HCT116 (cell line): Measurements from ENCODE around the gene HAAO. TPM values are rescaled to one million over a fixed set of nuclear protein-coding genes. Genes with fewer than 3 reads are reported as not detected.

ENCODE experiments used
- ATAC-seq: fragments of 200-7000 bp; cut with Tn5 transposase; 2 replicates; pipeline ENCODE4 v1.9.1; 2020; ENCODE audit warnings: mild to moderate bottlenecking, moderate library complexity
- BruUV-seq: library from RNA; stranded (reverse); fragments of 400-500 nt; replicated peaks from 2 replicates; lab custom pipeline; 2021; lab: Mats Ljungman, UMichigan
- CTCF ChIA-PET: fragments of 300-600 bp; sonication (Branson Sonifier 250); formaldehyde crosslinking; loops from one replicate; lab custom pipeline; 2021; ENCODE audit warnings: antibody characterized with exemption; lab: Charles Lee
- POLR2A ChIA-PET: fragments of 300-600, 350-600 bp; sonication (Branson Sonifier 250); formaldehyde crosslinking; loops from one replicate; lab custom pipeline; 2021; ENCODE audit warnings: antibody characterized with exemption; lab: Charles Lee
- RAD21 ChIA-PET, 2 experiments: fragments of 300-600 bp; sonication (Branson Sonifier 250); formaldehyde crosslinking; loops; one replicate each; lab custom pipeline; 2023; ENCODE audit warnings: low total read pairs in 2 of 2; ENCODE audit not compliant: uncharacterized antibody in 2 of 2, unreplicated experiment in 2 of 2, low non-redundant PET in 1 of 2; lab: Charles Lee
- DNase-seq: peaks from one replicate; pipeline ENCODE4 v3.0.0-alpha.2; 2010; ENCODE audit warnings: low read depth, low spot score
- H2AFZ ChIP-seq: fragments of 200-600 bp; shearing (Covaris generic), sonication (generic); 2 replicates; pipeline ENCODE4 v1.6.1; 2017; ENCODE audit warnings: low read depth, mixed run types, mixed read lengths, antibody characterized with exemption, low read length; ENCODE audit not compliant: poor library complexity, severe bottlenecking
- H3K27ac ChIP-seq: 2 replicates; pipeline ENCODE4 v1.5.1; 2012; ENCODE audit warnings: low read depth, low read length
- H3K27me3 ChIP-seq: fragments of 200-600 bp; sonication (generic); 2 replicates; pipeline ENCODE4 v1.6.1; 2016; ENCODE audit warnings: mixed run types, low read length, mixed read lengths; ENCODE audit not compliant: insufficient read depth
- H3K36me3 ChIP-seq, 2 experiments: fragments of 200-500 bp in 1 of 2; fragments of 200-600 bp in 1 of 2; sonication (Bioruptor generic) in 1 of 2; sonication (generic) in 1 of 2; 2 replicates each; pipeline versions ENCODE4 v1.5.1 to v1.6.1; 2014 to 2016; ENCODE audit warnings: low read length in 2 of 2, inconsistent platforms in 1 of 2, mixed read lengths in 1 of 2, mixed run types in 1 of 2; ENCODE audit not compliant: insufficient read depth in 2 of 2, control insufficient read depth in 1 of 2
- H3K4me1 ChIP-seq, 2 experiments: fragments of 200-600 bp in 1 of 2; sonication (generic) in 1 of 2; 2 replicates each; pipeline versions ENCODE4 v1.5.1 to v1.6.1; 2012 to 2017; ENCODE audit warnings: low read length in 2 of 2, inconsistent platforms in 1 of 2, mild to moderate bottlenecking in 1 of 2, mixed read lengths in 1 of 2, mixed run types in 1 of 2, moderate library complexity in 1 of 2; ENCODE audit not compliant: insufficient read depth in 2 of 2, control insufficient read depth in 1 of 2
- H3K4me2 ChIP-seq: fragments of 200-600 bp; sonication (generic); 2 replicates; pipeline ENCODE4 v1.6.1; 2017; ENCODE audit warnings: mixed run types, low read length, mixed read lengths
- H3K4me3 ChIP-seq, 2 experiments: fragments of 200-600 bp in 1 of 2; sonication (generic) in 1 of 2; replicated peaks in 1 of 2; 2 replicates each; pipeline ENCODE4 v1.5.1; 2011 to 2016; ENCODE audit warnings: low read length in 2 of 2, control low read depth in 1 of 2, low read depth in 1 of 2, mild to moderate bottlenecking in 1 of 2, mixed read lengths in 1 of 2, mixed run types in 1 of 2
- H3K79me2 ChIP-seq: fragments of 200-600 bp; sonication (generic); 2 replicates; pipeline ENCODE4 v1.6.1; 2017; ENCODE audit warnings: mild to moderate bottlenecking, mixed run types, low read length, moderate library complexity, mixed read lengths; ENCODE audit not compliant: insufficient read depth
- H3K9ac ChIP-seq: fragments of 200-600 bp; sonication (generic); 2 replicates; pipeline ENCODE4 v1.6.1; 2016; ENCODE audit warnings: low read length, mixed read lengths
- H3K9me2 ChIP-seq: fragments of 200-600 bp; sonication (generic), shearing (Covaris generic); 2 replicates; pipeline ENCODE4 v1.6.1; 2017; ENCODE audit warnings: mixed run types, mild to moderate bottlenecking, moderate library complexity; ENCODE audit not compliant: insufficient read depth
- H3K9me3 ChIP-seq, 2 experiments: fragments of 200-500 bp in 1 of 2; fragments of 200-600 bp in 1 of 2; sonication (Bioruptor generic) in 1 of 2; sonication (generic) in 1 of 2; 2 replicates each; pipeline ENCODE4 v1.6.1; 2014 to 2017; ENCODE audit warnings: low read length in 2 of 2, mixed read lengths in 2 of 2, inconsistent platforms in 1 of 2, low read depth in 1 of 2, mild to moderate bottlenecking in 1 of 2, mixed run types in 1 of 2, moderate library complexity in 1 of 2; ENCODE audit not compliant: control insufficient read depth in 1 of 2, insufficient read depth in 1 of 2
- H4K20me1 ChIP-seq: fragments of 200-600 bp; sonication (generic), shearing (Covaris generic); 2 replicates; pipeline ENCODE4 v1.6.1; 2017; ENCODE audit warnings: mixed run types, mild to moderate bottlenecking, moderate library complexity; ENCODE audit not compliant: insufficient read depth
- CBX3 ChIP-seq: IDR thresholded peaks from 2 replicates; pipeline ENCODE4 v1.6.1; 2012; ENCODE audit warnings: low read depth
- CEBPB ChIP-seq: IDR thresholded peaks from 2 replicates; pipeline ENCODE4 v1.6.1; 2012; ENCODE audit warnings: low read depth
- ELF1 ChIP-seq: IDR thresholded peaks from 2 replicates; pipeline ENCODE4 v1.6.1; 2012; ENCODE audit warnings: low read depth, borderline replicate concordance
- EZH2 ChIP-seq: fragments of 200-600 bp; sonication (generic); IDR thresholded peaks from 2 replicates; pipeline ENCODE4 v1.6.1; 2017; ENCODE audit warnings: antibody characterized with exemption, mixed run types
- EZH2phosphoT487 ChIP-seq: fragments of 200-600 bp; IDR thresholded peaks from 2 replicates; pipeline ENCODE4 v1.6.1; 2018; ENCODE audit warnings: antibody characterized with exemption, borderline replicate concordance
- FOSL1 ChIP-seq: IDR thresholded peaks from 2 replicates; pipeline ENCODE4 v1.6.1; 2012; ENCODE audit warnings: low read depth
- POLR2AphosphoS5 ChIP-seq: IDR thresholded peaks from 2 replicates; pipeline ENCODE4 v1.6.1; 2011; ENCODE audit warnings: mild to moderate bottlenecking, low read depth, low read length, moderate library complexity
- RAD21 ChIP-seq: IDR thresholded peaks from 2 replicates; pipeline ENCODE4 v1.6.1; 2012; ENCODE audit warnings: low read depth, mild to moderate bottlenecking
- REST ChIP-seq: IDR thresholded peaks from 2 replicates; pipeline ENCODE4 v1.6.1; 2012; ENCODE audit warnings: low read depth
- SIN3A ChIP-seq: IDR thresholded peaks from 2 replicates; pipeline ENCODE4 v1.6.1; 2012; ENCODE audit warnings: low read depth
- SP1 ChIP-seq: IDR thresholded peaks from 2 replicates; pipeline ENCODE4 v1.6.1; 2012; ENCODE audit warnings: low read depth
- YY1 ChIP-seq: IDR thresholded peaks from 2 replicates; pipeline ENCODE4 v1.6.1; 2011; ENCODE audit warnings: low read length, low read depth, moderate library complexity, mild to moderate bottlenecking; ENCODE audit not compliant: insufficient replicate concordance; ENCODE audit errors: extremely low read depth
- ZFX ChIP-seq: fragments of 450-650 bp; IDR thresholded peaks from 2 replicates; pipeline ENCODE4 v1.6.1; 2017
- intact Hi-C: fragments of 100-400 bp; cut with micrococcal nuclease; formaldehyde crosslinking; loops from 2 replicates; pipeline ENCODE4 v1.10.0; 2022
- total RNA-seq: library from RNA; stranded (reverse); gene quantifications from one replicate; pipeline ENCODE4 v1.2.1, GENCODE V29; 2021; ENCODE audit not compliant: unreplicated experiment
- TF ChIP-seq, protein P1 (sequence below): IDR thresholded peaks from 2 replicates; pipeline ENCODE4 v1.6.1; 2011; ENCODE audit warnings: mild to moderate bottlenecking, low read length, moderate library complexity; ENCODE audit not compliant: insufficient replicate concordance; ENCODE audit errors: extremely low read depth
- TF ChIP-seq, protein P2 (sequence below): IDR thresholded peaks from 2 replicates; pipeline ENCODE4 v1.6.1; 2012
- TF ChIP-seq, protein P3 (sequence below), 3 experiments: fragments of 200-600 bp in 1 of 3; sonication (generic) in 1 of 3; IDR thresholded peaks in 2 of 3; conservative IDR thresholded peaks in 1 of 3; 2 replicates each; pipeline ENCODE4 v1.5.1; 2012 to 2017; ENCODE audit warnings: low read depth in 2 of 3, low read length in 2 of 3, antibody characterized with exemption in 1 of 3, borderline replicate concordance in 1 of 3, control low read depth in 1 of 3, mild to moderate bottlenecking in 1 of 3, mixed read lengths in 1 of 3, mixed run types in 1 of 3, moderate library complexity in 1 of 3; ENCODE audit not compliant: insufficient read depth in 1 of 3

The HAAO gene
- total RNA-seq, 1 experiment from 2014 or later: not detected

GRCh38 chr2:42823744-42824453, 31.5 kb upstream of the HAAO start (continued):
- TF ChIP-seq REST (no peak), EZH2phosphoT487 (no peak)
- TF ChIP-seq, protein P1, sequence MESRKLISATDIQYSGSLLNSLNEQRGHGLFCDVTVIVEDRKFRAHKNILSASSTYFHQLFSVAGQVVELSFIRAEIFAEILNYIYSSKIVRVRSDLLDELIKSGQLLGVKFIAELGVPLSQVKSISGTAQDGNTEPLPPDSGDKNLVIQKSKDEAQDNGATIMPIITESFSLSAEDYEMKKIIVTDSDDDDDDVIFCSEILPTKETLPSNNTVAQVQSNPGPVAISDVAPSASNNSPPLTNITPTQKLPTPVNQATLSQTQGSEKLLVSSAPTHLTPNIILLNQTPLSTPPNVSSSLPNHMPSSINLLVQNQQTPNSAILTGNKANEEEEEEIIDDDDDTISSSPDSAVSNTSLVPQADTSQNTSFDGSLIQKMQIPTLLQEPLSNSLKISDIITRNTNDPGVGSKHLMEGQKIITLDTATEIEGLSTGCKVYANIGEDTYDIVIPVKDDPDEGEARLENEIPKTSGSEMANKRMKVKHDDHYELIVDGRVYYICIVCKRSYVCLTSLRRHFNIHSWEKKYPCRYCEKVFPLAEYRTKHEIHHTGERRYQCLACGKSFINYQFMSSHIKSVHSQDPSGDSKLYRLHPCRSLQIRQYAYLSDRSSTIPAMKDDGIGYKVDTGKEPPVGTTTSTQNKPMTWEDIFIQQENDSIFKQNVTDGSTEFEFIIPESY: no peak

GRCh38 chr2:42819160-42819559, 26.8 kb upstream of the HAAO start:
- Histone ChIP-seq H3K4me2 (no peak overlapping the region), H4K20me1 (no peaks in the 10 kb centered on the region), H3K36me3 (no peaks in the 10 kb centered on the region), H3K79me2 (no peaks in the 10 kb centered on the region), H3K4me3 (no peak overlapping the region), H3K27me3 (no peaks in the 10 kb centered on the region), H3K4me1 (no peaks in the 10 kb centered on the region), H3K27ac (no peak overlapping the region), H3K9ac (no peak overlapping the region), H3K9me3 (no peaks in the 10 kb centered on the region), H2AFZ (no peak overlapping the region), H3K9me2 (no peaks in the 10 kb centered on the region)
- ATAC-seq (no peak), DNase-seq (no peak)
- ChIA-PET POLR2A (no interaction called here), CTCF (interaction anchor here (1.4 kb wide), 1 partner anchor 9 kb away, joined by 5 read pairs; no protein-coding TSS in a partner anchor), RAD21 (no interaction called here)
- intact Hi-C loops: no loop called here
- BruUV-seq: no TSS peak
- TF ChIP-seq YY1 (no peak), EZH2 (no peak), POLR2AphosphoS5 (no peak), CEBPB (no peak), ELF1 (no peak), FOSL1 (no peak), ZFX (no peak), SIN3A (no peak), SP1 (no peak), CBX3 (no peak), RAD21 (no peak)
- TF ChIP-seq, protein P2, sequence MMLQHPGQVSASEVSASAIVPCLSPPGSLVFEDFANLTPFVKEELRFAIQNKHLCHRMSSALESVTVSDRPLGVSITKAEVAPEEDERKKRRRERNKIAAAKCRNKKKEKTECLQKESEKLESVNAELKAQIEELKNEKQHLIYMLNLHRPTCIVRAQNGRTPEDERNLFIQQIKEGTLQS: no peak
- TF ChIP-seq, protein P3, sequence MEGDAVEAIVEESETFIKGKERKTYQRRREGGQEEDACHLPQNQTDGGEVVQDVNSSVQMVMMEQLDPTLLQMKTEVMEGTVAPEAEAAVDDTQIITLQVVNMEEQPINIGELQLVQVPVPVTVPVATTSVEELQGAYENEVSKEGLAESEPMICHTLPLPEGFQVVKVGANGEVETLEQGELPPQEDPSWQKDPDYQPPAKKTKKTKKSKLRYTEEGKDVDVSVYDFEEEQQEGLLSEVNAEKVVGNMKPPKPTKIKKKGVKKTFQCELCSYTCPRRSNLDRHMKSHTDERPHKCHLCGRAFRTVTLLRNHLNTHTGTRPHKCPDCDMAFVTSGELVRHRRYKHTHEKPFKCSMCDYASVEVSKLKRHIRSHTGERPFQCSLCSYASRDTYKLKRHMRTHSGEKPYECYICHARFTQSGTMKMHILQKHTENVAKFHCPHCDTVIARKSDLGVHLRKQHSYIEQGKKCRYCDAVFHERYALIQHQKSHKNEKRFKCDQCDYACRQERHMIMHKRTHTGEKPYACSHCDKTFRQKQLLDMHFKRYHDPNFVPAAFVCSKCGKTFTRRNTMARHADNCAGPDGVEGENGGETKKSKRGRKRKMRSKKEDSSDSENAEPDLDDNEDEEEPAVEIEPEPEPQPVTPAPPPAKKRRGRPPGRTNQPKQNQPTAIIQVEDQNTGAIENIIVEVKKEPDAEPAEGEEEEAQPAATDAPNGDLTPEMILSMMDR (IDR thresholded peaks at IDR 0.05 in 2 of 3, conservative IDR thresholded peaks at IDR 0.05 in 1 of 3; ENCODE audit: borderline replicate concordance in 1 of 3, insufficient read depth in 1 of 3, low read depth in 2 of 3, low read length in 2 of 3): no peak
